AG04450 (cell line): ENCODE data around the gene PROX2. TPM values are rescaled to one million over a fixed set of nuclear protein-coding genes. Genes with fewer than 3 reads are reported as not detected.

Source experiments
- CTCF ChIA-PET: fragments of 300-600, 350-600 bp; formaldehyde crosslinking; extraction: SDS; loops from one replicate; lab custom pipeline; 2022; ENCODE audit warnings: antibody characterized with exemption, inconsistent platforms; lab: Charles Lee
- POLR2A ChIA-PET: fragments of 350-600 bp; formaldehyde crosslinking; extraction: SDS; loops from one replicate; lab custom pipeline; 2021; ENCODE audit warnings: antibody characterized with exemption, inconsistent platforms; lab: Yijun Ruan, JAX
- DNase-seq: peaks from one replicate; pipeline ENCODE4 v3.0.0-alpha.2; 2011; ENCODE audit warnings: low read depth, low spot score
- H3K27ac ChIP-seq: one replicate; pipeline ENCODE4 v1.5.1; 2012; ENCODE audit warnings: low read depth, low read length, control low read depth
- H3K27me3 ChIP-seq: one replicate; pipeline ENCODE4 v1.6.0; 2012; ENCODE audit warnings: low read length; ENCODE audit not compliant: control insufficient read depth, insufficient read depth
- H3K4me3 ChIP-seq: 2 replicates; pipeline ENCODE4 v1.5.1; 2011; ENCODE audit warnings: mild to moderate bottlenecking, low read depth, low read length, control low read depth
- H3K9me3 ChIP-seq: 2 replicates; pipeline ENCODE4 v1.5.1; 2012; ENCODE audit warnings: low read length; ENCODE audit not compliant: control insufficient read depth, insufficient read depth
- polyA plus RNA-seq: library from polyadenylated mRNA; depleted of rRNA; stranded (reverse); fragments of >200 nt; gene quantifications from 2 replicates; pipeline ENCODE4 v1.2.3, GENCODE V29; 2011
- TF ChIP-seq, protein P1 (sequence below): IDR thresholded peaks from 2 replicates; pipeline ENCODE4 v1.5.1; 2011; ENCODE audit warnings: low read depth, low read length, control low read depth, inconsistent platforms

Gene PROX2
- polyA plus RNA-seq, 1 experiment: not detected

DNA sequence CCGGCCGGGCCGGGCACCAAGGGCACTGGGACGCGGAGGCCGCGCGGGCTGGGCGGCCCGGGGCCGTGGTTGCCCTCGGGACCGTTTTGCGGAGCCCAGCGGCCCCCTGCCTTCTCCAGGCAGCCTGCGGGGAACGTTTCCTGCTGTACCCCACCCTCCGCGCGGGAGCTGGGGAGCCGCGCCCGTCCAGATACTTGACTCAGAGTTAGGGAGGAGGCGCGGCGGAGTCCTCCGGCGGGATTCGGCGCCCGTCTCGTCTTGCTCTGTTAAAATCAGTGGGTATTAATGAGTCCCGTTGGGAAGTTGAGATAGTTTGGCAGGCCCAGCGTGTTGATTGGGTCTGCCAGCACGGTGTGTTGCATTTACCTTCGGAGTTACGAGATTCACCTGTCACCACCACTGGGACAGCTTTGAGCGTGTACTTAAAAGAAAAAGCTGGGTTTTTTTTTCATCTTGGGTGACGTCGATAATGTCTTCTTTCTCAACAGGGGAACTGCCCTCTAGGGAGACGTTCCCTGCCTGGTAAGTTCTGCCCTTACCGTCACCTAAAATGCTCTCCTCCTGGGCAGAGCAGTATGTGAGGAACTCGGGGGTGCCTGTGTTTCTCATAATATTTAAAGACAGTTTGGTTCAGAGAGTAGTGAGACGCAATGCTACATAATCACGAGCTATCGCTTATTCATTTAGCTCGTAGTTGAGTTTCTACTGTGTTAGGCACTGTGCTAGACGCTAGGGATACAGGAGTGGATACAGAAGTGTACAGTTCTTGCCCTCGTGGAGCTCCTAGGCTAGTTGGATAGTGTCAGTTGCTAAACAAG is 6.4 kb upstream of the PROX2 start:
- ChIA-PET POLR2A (interaction anchor here (0.6 to 0.8 kb wide), 2 partner anchors 14 to 21 kb away, joined by 3 to 6 read pairs; no protein-coding TSS in a partner anchor), CTCF (interaction anchor here (1.9 to 11.3 kb wide), 3 partner anchors 21 to 206 kb away, joined by 7 to 173 read pairs (median 21); no protein-coding TSS in a partner anchor)
- no peaks in the 10 kb centered on the region for H3K27me3 ChIP-seq
- DNase-seq: no peak
- peak overlapping the region; percentile 85 for H3K27ac ChIP-seq
- TF ChIP-seq, protein P1, sequence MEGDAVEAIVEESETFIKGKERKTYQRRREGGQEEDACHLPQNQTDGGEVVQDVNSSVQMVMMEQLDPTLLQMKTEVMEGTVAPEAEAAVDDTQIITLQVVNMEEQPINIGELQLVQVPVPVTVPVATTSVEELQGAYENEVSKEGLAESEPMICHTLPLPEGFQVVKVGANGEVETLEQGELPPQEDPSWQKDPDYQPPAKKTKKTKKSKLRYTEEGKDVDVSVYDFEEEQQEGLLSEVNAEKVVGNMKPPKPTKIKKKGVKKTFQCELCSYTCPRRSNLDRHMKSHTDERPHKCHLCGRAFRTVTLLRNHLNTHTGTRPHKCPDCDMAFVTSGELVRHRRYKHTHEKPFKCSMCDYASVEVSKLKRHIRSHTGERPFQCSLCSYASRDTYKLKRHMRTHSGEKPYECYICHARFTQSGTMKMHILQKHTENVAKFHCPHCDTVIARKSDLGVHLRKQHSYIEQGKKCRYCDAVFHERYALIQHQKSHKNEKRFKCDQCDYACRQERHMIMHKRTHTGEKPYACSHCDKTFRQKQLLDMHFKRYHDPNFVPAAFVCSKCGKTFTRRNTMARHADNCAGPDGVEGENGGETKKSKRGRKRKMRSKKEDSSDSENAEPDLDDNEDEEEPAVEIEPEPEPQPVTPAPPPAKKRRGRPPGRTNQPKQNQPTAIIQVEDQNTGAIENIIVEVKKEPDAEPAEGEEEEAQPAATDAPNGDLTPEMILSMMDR: no peak
- H3K9me3 ChIP-seq: no peaks in the 10 kb centered on the region
- H3K4me3 ChIP-seq: peak overlapping the region; percentile 86

DNA sequence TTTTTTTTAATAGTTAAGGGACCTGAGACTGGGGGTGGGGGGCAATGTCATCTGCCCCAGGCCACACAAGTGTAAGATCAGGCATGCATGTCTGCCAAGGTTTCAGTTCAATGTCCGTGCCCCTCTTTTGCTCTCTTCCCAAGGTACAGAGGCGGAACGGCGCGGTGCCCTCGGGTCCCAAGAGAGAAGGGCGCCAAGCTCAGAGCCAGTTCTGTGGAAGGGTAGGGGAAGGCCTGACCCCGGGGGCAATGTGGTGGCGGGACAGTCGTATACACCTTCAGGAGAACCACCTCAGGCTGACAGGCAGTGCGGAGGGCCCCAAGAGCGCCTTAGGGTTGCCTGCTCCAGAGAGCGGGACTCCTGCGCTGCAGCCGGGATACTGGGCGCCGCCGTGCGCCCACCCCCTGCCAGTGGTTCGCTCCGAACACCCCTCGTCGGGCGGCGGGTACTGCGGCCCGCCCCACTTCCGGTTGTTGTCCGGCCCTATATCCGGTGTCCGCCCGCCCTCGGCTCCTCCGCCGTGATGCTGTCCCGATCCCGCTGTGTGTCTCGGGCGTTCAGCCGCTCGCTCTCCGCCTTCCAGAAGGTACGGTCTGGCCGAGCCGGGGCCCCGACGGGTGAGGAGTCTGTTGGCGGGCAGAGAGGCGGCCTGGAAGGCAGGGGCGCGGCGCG is 5.6 kb upstream of the PROX2 start, which contains the start of gene DLST:
Gene DLST (plus strand): TSS at position 486 of the 672 bp plus-strand sequence. CDS start 38 bp downstream, at position 524.
- DNase-seq: peak; percentile 66
- TF ChIP-seq, protein P1: no peak
- Histone ChIP-seq H3K9me3 (no peaks in the 10 kb centered on the region), H3K4me3 (peak within 1 kb of the TSS; percentile 86), H3K27me3 (no peaks in the 10 kb centered on the region), H3K27ac (peak within 1 kb of the TSS; percentile 85)
- ChIA-PET POLR2A (interaction anchor here (0.7 kb wide), 2 partner anchors 20 to 118 kb away, joined by 3 to 11 read pairs; partner anchors contain the start of gene YLPM1), CTCF (interaction anchor here (0.5 to 11.3 kb wide), 5 partner anchors 20 to 269 kb away, joined by 3 to 173 read pairs (median 5); no protein-coding TSS in a partner anchor)

DNA sequence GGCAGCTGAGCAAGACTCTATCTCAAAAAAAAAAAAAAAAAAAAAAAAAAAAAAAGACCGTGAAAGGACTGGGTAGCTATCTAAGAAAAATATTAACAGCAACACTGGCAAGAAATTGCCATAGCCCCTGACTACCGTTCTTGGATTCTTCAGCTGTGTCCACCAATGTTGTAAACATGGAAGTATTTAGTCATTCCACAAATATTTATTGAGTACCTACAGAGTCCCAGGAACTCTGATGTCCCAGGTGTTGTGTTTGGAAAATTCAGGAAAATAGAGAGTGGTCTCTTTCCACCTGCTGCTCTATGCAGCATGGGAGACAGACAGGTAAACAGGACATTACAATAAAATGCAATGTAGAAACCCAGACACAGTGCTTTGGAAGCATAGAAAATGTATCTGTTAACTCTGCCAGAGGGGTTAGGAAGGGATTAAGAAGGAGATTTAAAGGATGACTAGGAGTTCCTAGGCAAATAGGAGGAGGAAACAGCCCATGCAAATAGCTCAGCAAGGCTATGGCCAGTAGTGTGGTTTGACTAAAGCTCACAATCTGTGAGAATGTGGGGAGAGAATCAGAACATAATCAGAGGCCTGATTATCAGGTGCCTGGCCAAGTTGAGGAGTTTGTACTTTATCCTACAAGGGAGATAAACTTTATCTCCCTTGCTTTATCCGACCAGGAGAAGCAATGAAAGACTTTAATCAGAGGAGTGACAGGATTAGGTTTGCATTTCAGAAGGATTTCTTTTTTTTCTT is 3.7 kb upstream of the PROX2 start:
- no peaks in the 10 kb centered on the region for H3K9me3 ChIP-seq
- TF ChIP-seq, protein P1: no peak
- H3K27ac ChIP-seq: no peak overlapping the region
- H3K27me3 ChIP-seq: no peaks in the 10 kb centered on the region
- DNase-seq: no peak
- POLR2A ChIA-PET: interaction anchor here (0.6 to 0.7 kb wide), 3 partner anchors 26 to 209 kb away, joined by 3 to 6 read pairs (median 3); no protein-coding TSS in a partner anchor
- CTCF ChIA-PET: interaction anchor here (0.6 to 11.3 kb wide), 6 partner anchors 18 to 1236 kb away, joined by 4 to 173 read pairs (median 5); no protein-coding TSS in a partner anchor
- H3K4me3 ChIP-seq: no peak overlapping the region

DNA sequence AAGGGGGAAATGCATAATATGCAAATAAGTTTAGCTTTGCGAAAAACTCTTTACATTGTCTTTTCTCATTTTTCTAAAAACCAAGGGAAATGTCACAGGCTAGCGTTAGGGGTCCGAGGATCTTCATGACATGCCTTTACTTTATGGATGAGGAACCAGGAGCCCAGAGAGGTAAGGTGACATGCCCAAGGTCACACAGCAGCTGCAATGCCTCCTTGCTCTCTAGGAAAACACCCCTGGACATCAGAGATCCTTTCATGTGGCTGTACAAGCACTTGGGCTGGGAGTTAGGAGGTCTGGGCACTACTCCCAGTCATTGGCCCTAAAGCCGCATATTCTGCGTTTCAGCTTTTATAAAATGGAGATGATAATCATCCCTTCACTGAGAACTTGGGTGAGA is 741 bp downstream of the PROX2 start:
- Histone ChIP-seq H3K9me3 (no peaks in the 10 kb centered on the region), H3K4me3 (no peak overlapping the region), H3K27me3 (no peaks in the 10 kb centered on the region), H3K27ac (no peak overlapping the region)
- ChIA-PET POLR2A (no interaction called here), CTCF (interaction anchor here (0.5 to 5.7 kb wide), 4 partner anchors 14 to 35 kb away, joined by 3 to 56 read pairs (median 25); no protein-coding TSS in a partner anchor)
- DNase-seq: no peak
- TF ChIP-seq, protein P1: no peak
